Measurements from ENCODE around the gene ATXN7. TPM values are rescaled to one million over a fixed set of nuclear protein-coding genes. Genes with fewer than 3 reads are reported as not detected.
A peak's percentile ranks its signal among the peaks of the same experiment; 100 is the strongest.

ATXN7 gene
- total and polyA plus RNA-seq, 2 donors (not counting 1 experiment from before 2014, with no cell fraction given), result 6.3 to 11.1 TPM

- Histone ChIP-seq H3K27ac (ENCODE audit: insufficient read depth, low read length) (peak overlapping the region; percentile 95), H3K36me3 (ENCODE audit: control insufficient read depth, insufficient read depth, low read length) (peaks cover 5% of the 10 kb centered on the region), H3K27me3 (ENCODE audit: control insufficient read depth, insufficient read depth, low read length) (no peaks in the 10 kb centered on the region), H3K4me1 (ENCODE audit: control insufficient read depth, extremely low read depth, insufficient read depth, low read length) (no peaks in the 10 kb centered on the region), H2AFZ (ENCODE audit: low read length) (no peak overlapping the region), H3K79me2 (ENCODE audit: control insufficient read depth, insufficient read depth, low read length) (peaks cover 24% of the 10 kb centered on the region), H4K20me1 (ENCODE audit: control insufficient read depth, extremely low read depth, insufficient read depth, low read length) (no peaks in the 10 kb centered on the region), H3K9ac (ENCODE audit: insufficient read depth, low read length) (no peak overlapping the region), H3K4me2 (ENCODE audit: extremely low read depth, insufficient read depth, low read length) (peak overlapping the region; percentile 86), H3K4me3 (replicated peaks in 1 of 4; ENCODE audit: control extremely low read depth in 1 of 4, insufficient read depth in 1 of 4, low read depth in 3 of 4, low read length in 4 of 4) (peak overlapping the region; percentile 59 to 97 (median 88)), H3K9me3 (ENCODE audit: control insufficient read depth, insufficient read depth, low read depth, low read length) (no peaks in the 10 kb centered on the region)
- no peak for TF ChIP-seq EZH2 (IDR thresholded peaks at IDR 0.05; ENCODE audit: low read length, missing control alignments)
- TF ChIP-seq, protein P1, sequence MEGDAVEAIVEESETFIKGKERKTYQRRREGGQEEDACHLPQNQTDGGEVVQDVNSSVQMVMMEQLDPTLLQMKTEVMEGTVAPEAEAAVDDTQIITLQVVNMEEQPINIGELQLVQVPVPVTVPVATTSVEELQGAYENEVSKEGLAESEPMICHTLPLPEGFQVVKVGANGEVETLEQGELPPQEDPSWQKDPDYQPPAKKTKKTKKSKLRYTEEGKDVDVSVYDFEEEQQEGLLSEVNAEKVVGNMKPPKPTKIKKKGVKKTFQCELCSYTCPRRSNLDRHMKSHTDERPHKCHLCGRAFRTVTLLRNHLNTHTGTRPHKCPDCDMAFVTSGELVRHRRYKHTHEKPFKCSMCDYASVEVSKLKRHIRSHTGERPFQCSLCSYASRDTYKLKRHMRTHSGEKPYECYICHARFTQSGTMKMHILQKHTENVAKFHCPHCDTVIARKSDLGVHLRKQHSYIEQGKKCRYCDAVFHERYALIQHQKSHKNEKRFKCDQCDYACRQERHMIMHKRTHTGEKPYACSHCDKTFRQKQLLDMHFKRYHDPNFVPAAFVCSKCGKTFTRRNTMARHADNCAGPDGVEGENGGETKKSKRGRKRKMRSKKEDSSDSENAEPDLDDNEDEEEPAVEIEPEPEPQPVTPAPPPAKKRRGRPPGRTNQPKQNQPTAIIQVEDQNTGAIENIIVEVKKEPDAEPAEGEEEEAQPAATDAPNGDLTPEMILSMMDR (conservative IDR thresholded peaks at IDR 0.05 in 1 of 2, IDR thresholded peaks at IDR 0.05 in 1 of 2; ENCODE audit: low read depth in 1 of 2, low read length in 2 of 2), result peak in 1 of 2 donors; percentile 6
- DNase-seq (ENCODE audit: low read depth in 2 of 2), result no peak
These were observed 158.3 kb downstream of the ATXN7 start for GRCh38 chr3:64021922-64022321.

DNA sequence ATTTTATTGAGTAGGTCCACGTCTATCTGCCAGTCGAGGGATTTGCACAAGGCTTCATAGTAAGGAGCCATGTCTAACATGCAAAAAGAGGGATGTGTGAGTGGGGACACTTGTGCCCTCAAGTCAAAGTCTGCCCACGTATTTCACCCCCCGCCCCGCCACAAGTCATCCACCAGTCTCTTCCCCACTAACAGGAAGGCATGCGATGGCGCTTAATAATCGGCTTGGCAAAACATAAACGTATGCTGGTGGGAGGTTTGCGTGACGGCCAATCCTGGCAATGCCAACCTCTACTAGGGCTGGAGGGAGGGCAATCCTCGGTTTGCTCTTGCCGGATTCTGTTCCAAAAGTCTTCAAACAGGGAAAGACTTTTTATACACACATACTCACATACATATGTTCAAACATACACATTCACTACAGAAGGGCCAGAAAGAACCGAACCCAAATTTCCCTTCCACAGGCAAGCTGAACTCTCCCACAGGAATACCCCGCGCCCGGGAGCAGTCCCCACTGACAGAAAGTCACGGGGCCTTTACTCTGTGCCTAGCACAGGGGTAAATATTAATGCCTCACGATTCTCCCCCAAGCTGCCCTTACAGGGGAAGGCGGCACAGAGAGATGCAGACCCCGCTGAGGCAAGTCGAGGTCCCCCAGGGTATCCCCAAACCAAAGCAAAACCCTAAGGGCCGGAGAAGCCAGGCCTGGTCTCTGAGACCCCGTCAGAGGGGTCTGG is 159.0 kb downstream of the ATXN7 start:
- Histone ChIP-seq H3K9me3 (ENCODE audit: control insufficient read depth, insufficient read depth, low read depth, low read length) (no peaks in the 10 kb centered on the region), H3K79me2 (ENCODE audit: control insufficient read depth, insufficient read depth, low read length) (peaks cover 24% of the 10 kb centered on the region), H3K36me3 (ENCODE audit: control insufficient read depth, insufficient read depth, low read length) (peaks cover 5% of the 10 kb centered on the region), H3K9ac (ENCODE audit: insufficient read depth, low read length) (peak overlapping the region; percentile 98), H3K4me3 (replicated peaks in 1 of 4; ENCODE audit: control extremely low read depth in 1 of 4, insufficient read depth in 1 of 4, low read depth in 3 of 4, low read length in 4 of 4) (peak overlapping the region; percentile 59 to 97 (median 88)), H2AFZ (ENCODE audit: low read length) (peak overlapping the region; percentile 96), H3K27ac (ENCODE audit: insufficient read depth, low read length) (peak overlapping the region; percentile 95), H3K4me1 (ENCODE audit: control insufficient read depth, extremely low read depth, insufficient read depth, low read length) (no peaks in the 10 kb centered on the region), H4K20me1 (ENCODE audit: control insufficient read depth, extremely low read depth, insufficient read depth, low read length) (no peaks in the 10 kb centered on the region), H3K4me2 (ENCODE audit: extremely low read depth, insufficient read depth, low read length) (peak overlapping the region; percentile 86), H3K27me3 (ENCODE audit: control insufficient read depth, insufficient read depth, low read length) (no peaks in the 10 kb centered on the region)
- peak in 1 of 2 donors; percentile 29 for DNase-seq (ENCODE audit: low read depth in 2 of 2)
- no peak for TF ChIP-seq EZH2 (IDR thresholded peaks at IDR 0.05; ENCODE audit: low read length, missing control alignments)
- TF ChIP-seq, protein P1 (conservative IDR thresholded peaks at IDR 0.05 in 1 of 2, IDR thresholded peaks at IDR 0.05 in 1 of 2; ENCODE audit: low read depth in 1 of 2, low read length in 2 of 2), result no peak

GRCh38 chr3:64023187-64023860 is 159.7 kb downstream of the ATXN7 start, which contains the start of gene PSMD6:
Gene PSMD6 (minus strand): TSS chr3:64023494. CDS start chr3:64023419, 75 bp downstream.
- H3K4me2 ChIP-seq (ENCODE audit: extremely low read depth, insufficient read depth, low read length), result peak within 1 kb of the TSS; percentile 86
- H3K27ac ChIP-seq (ENCODE audit: insufficient read depth, low read length), result peak within 1 kb of the TSS; percentile 95
- H3K4me3 ChIP-seq (replicated peaks in 1 of 4; ENCODE audit: control extremely low read depth in 1 of 4, insufficient read depth in 1 of 4, low read depth in 3 of 4, low read length in 4 of 4), result peak within 1 kb of the TSS; percentile 59 to 97 (median 88)
- H3K79me2 ChIP-seq (ENCODE audit: control insufficient read depth, insufficient read depth, low read length), result peaks cover 24% of the 10 kb centered on the region
- peak; percentile 81 to 82 for DNase-seq (ENCODE audit: low read depth in 2 of 2)
- H2AFZ ChIP-seq (ENCODE audit: low read length), result peak within 1 kb of the TSS; percentile 96
- TF ChIP-seq, protein P1 (conservative IDR thresholded peaks at IDR 0.05 in 1 of 2, IDR thresholded peaks at IDR 0.05 in 1 of 2; ENCODE audit: low read depth in 1 of 2, low read length in 2 of 2), result peak; percentile 97 to 99
- TF ChIP-seq EZH2 (IDR thresholded peaks at IDR 0.05; ENCODE audit: low read length, missing control alignments), result no peak
- H3K27me3 ChIP-seq (ENCODE audit: control insufficient read depth, insufficient read depth, low read length), result no peaks in the 10 kb centered on the region
- peak within 1 kb of the TSS; percentile 98 for H3K9ac ChIP-seq (ENCODE audit: insufficient read depth, low read length)
- no peaks in the 10 kb centered on the region for H3K4me1 ChIP-seq (ENCODE audit: control insufficient read depth, extremely low read depth, insufficient read depth, low read length)
- no peaks in the 10 kb centered on the region for H4K20me1 ChIP-seq (ENCODE audit: control insufficient read depth, extremely low read depth, insufficient read depth, low read length)
- peaks cover 5% of the 10 kb centered on the region for H3K36me3 ChIP-seq (ENCODE audit: control insufficient read depth, insufficient read depth, low read length)
- no peaks in the 10 kb centered on the region for H3K9me3 ChIP-seq (ENCODE audit: control insufficient read depth, insufficient read depth, low read depth, low read length)

All from fibroblast of lung (primary cell).